GM19372 (cell line): ENCODE results near the gene MVD.

Experiments
- ATAC-seq: cut with Tn5 transposase; IDR thresholded peaks from one replicate; pipeline ENCODE4 v1.9.1; 2021; ENCODE audit warnings: mild to moderate bottlenecking, low read depth, moderate library complexity; ENCODE audit not compliant: unreplicated experiment

Gene MVD

GRCh38 chr16:88646345-88647034 is 16.4 kb downstream of the MVD start:
- ATAC-seq = no peak

GRCh38 chr16:88645941-88646340 is 16.9 kb downstream of the MVD start:
- no peak for ATAC-seq

- no peak for ATAC-seq
Observed at GRCh38 chr16:88645455-88645854, 17.4 kb downstream of the MVD start.

GRCh38 chr16:88643644-88643932 is 19.3 kb downstream of the MVD start:
- no peak for ATAC-seq

GRCh38 chr16:88642881-88643643 is 19.8 kb downstream of the MVD start:
- ATAC-seq = no peak

- no peak for ATAC-seq
Observed at GRCh38 chr16:88640498-88641247, 22.2 kb downstream of the MVD start.

GRCh38 chr16:88640039-88640495 is 22.8 kb downstream of the MVD start:
- ATAC-seq = no peak

GRCh38 chr16:88639231-88640038 is 23.5 kb downstream of the MVD start:
- no peak for ATAC-seq

- no peak for ATAC-seq
Observed at GRCh38 chr16:88638323-88639230, 24.3 kb downstream of the MVD start, which contains the start of gene IL17C. Gene IL17C (plus strand): TSS chr16:88638572. CDS start chr16:88638642, 70 bp downstream.

GRCh38 chr16:88636488-88637265 is 26.2 kb downstream of the MVD start:
- no peak for ATAC-seq

GRCh38 chr16:88635671-88636319 is 27.1 kb downstream of the MVD start:
- ATAC-seq = no peak

GRCh38 chr16:88634994-88635670 is 27.8 kb downstream of the MVD start:
- no peak for ATAC-seq

GRCh38 chr16:88634141-88634993 is 28.5 kb downstream of the MVD start:
- ATAC-seq = peak; percentile 56

GRCh38 chr16:88633684-88634140 is 29.2 kb downstream of the MVD start:
- ATAC-seq = peak; percentile 31

- no peak for ATAC-seq
Observed at GRCh38 chr16:88632587-88632930, 30.3 kb downstream of the MVD start.

- no peak for ATAC-seq
Observed at GRCh38 chr16:88631920-88632586, 30.8 kb downstream of the MVD start.
